Ishikawa (cell line): Measurements from ENCODE around the gene R3HDM1.

Experiments used
- CREB1 ChIP-seq: IDR thresholded peaks from 2 replicates; pipeline ENCODE4 v1.6.1; 2012; ENCODE audit warnings: low read depth
- TAF1 ChIP-seq: IDR thresholded peaks from 2 replicates; pipeline ENCODE4 v1.6.1; 2012; ENCODE audit warnings: low read depth, mild to moderate bottlenecking
- TCF12 ChIP-seq: IDR thresholded peaks from 2 replicates; pipeline ENCODE4 v1.6.1; 2012; ENCODE audit warnings: low read depth
- USF1 ChIP-seq: IDR thresholded peaks from 2 replicates; pipeline ENCODE4 v1.6.1; 2012

DNA sequence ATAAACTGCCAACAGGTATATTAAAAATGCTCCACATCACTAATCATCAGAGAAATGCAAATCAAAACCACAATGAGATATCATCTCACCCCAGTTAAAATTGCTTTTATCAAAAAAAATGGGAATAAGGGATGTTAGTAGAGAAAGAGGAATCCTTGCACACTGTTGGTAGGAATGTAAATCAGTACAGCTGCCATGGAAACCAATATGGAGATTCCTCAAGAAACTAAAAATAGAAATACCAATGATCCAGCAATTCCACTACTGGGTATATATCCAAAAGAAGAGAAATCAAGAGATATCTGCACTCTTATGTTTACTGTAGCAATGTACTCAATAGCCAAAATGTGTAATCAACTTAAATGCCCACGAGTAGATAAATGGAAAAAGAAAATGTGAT lies 40.9 kb upstream of the R3HDM1 start:
- no peak for TF ChIP-seq CREB1
- TF ChIP-seq USF1: no peak
- no peak for TF ChIP-seq TAF1
- no peak for TF ChIP-seq TCF12
